H1 (cell line): Measurements from ENCODE around the gene LMTK3. TPM values are rescaled to one million over a fixed set of nuclear protein-coding genes. Genes with fewer than 3 reads are reported as not detected.

Experiments used
- EZH2 ChIP-seq: fragments of 200-600 bp; sonication (generic); IDR thresholded peaks from 2 replicates; pipeline ENCODE4 v1.7.1; 2012; ENCODE audit warnings: low read depth, mild to moderate bottlenecking, moderate library complexity, low read length, inconsistent platforms; ENCODE audit not compliant: severe bottlenecking
- GABPA ChIP-seq: IDR thresholded peaks from 2 replicates; pipeline ENCODE4 v1.6.1; 2011; ENCODE audit warnings: mild to moderate bottlenecking, low read length, moderate library complexity, borderline replicate concordance; ENCODE audit not compliant: insufficient read depth
- NRF1 ChIP-seq: IDR thresholded peaks from 2 replicates; pipeline ENCODE4 v1.6.1; 2011; ENCODE audit warnings: mild to moderate bottlenecking, low read depth, low read length, improper control_type of control experiment
- polyA plus RNA-seq, 7 experiments: library from polyadenylated mRNA; depleted of rRNA in 3 of 7; stranded (reverse) in 5 of 7; unstranded in 2 of 7; fragments of >200 nt in 5 of 7; fragments of 200-250 nt in 2 of 7; gene quantifications; 1 replicate in 5 of 7; 2 replicates in 1 of 7; 4 replicates in 1 of 7; pipeline versions ENCODE4 v1.2.1 to v1.2.3, GENCODE V29; 2011 to 2013; ENCODE audit warnings: missing spikeins in 2 of 7, mixed read lengths in 2 of 7
- total RNA-seq: library from RNA; stranded (reverse); fragmentation: NEBNext Ultra II Directional; extraction: Animal tissue kit (Norgen Biotek cat#: 25700); gene quantifications from 2 replicates; pipeline ENCODE4 v1.2.1, GENCODE V29; 2021

LMTK3 gene
- total and polyA plus RNA-seq, 2 of the 8 experiments (the other 6 are each of a cell fraction or from before 2014, with no cell fraction given) = 2.7 to 12.4 TPM

- TF ChIP-seq EZH2 (no peak), GABPA (no peak), NRF1 (no peak)
- TF ChIP-seq, all 59 proteins: peak for 0
Observed at GRCh38 chr19:48561412-48561811, 49.8 kb upstream of the LMTK3 start (continued).
